GM12864 (cell line): ENCODE measurements around the gene ANXA6.
A peak's percentile ranks its signal among the peaks of the same experiment; 100 is the strongest.

Experiments
- DNase-seq: peaks from one replicate; pipeline ENCODE4 v3.0.0-alpha.2; 2011; ENCODE audit warnings: low read depth
- H3K4me3 ChIP-seq: 2 replicates; pipeline ENCODE4 v1.5.1; 2011; ENCODE audit warnings: mild to moderate bottlenecking, low read depth, low read length, control low read depth
- TF ChIP-seq, protein P1 (sequence below): IDR thresholded peaks from 2 replicates; pipeline ENCODE4 v1.5.1; 2011; ENCODE audit warnings: low read depth, mild to moderate bottlenecking, moderate library complexity, low read length, control low read depth, inconsistent platforms; ENCODE audit errors: missing control alignments

The ANXA6 gene

DNA sequence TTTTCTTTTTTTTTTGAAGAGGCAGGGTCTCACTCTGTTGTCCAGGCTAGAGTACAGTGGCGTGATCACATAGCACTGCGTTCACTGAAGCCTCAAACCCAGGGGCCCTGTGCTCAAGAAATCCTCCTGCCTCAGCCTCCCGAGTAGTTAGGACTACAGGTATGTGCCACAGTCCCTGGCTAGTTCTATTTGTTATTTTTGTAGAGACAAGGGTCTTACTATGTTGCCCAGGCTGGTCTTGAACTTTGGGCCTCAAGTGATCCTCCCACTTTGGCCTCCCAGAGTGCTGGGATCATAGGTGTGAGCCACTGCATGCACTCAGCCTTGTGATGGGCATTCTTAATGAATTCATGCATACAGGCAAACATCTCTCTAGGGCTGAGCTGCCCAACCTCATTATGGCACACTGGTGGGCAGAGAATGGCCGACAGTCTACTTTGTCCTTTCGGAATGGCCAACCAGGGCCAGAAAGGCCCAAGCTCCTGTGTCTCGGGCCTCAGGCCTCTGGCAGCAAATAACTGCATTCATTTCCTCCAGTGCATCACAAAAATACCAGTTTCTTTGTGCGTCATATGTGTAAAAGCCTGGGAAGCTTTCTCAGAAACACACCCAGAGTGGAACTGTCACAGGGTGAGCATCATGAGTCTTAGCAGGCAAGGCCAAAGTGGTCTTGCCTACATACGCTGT, 27.2 kb downstream of the ANXA6 start:
- no peak for DNase-seq
- H3K4me3 ChIP-seq, result no peak overlapping the region
- TF ChIP-seq, protein P1, sequence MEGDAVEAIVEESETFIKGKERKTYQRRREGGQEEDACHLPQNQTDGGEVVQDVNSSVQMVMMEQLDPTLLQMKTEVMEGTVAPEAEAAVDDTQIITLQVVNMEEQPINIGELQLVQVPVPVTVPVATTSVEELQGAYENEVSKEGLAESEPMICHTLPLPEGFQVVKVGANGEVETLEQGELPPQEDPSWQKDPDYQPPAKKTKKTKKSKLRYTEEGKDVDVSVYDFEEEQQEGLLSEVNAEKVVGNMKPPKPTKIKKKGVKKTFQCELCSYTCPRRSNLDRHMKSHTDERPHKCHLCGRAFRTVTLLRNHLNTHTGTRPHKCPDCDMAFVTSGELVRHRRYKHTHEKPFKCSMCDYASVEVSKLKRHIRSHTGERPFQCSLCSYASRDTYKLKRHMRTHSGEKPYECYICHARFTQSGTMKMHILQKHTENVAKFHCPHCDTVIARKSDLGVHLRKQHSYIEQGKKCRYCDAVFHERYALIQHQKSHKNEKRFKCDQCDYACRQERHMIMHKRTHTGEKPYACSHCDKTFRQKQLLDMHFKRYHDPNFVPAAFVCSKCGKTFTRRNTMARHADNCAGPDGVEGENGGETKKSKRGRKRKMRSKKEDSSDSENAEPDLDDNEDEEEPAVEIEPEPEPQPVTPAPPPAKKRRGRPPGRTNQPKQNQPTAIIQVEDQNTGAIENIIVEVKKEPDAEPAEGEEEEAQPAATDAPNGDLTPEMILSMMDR, result no peak

GRCh38 chr5:151128817-151129216, 28.8 kb downstream of the ANXA6 start:
- H3K4me3 ChIP-seq, result no peak overlapping the region
- DNase-seq, result no peak

GRCh38 chr5:151127926-151128325, 29.7 kb downstream of the ANXA6 start:
- TF ChIP-seq, protein P1, result no peak
- DNase-seq, result no peak
- H3K4me3 ChIP-seq, result no peak overlapping the region

More at GRCh38 chr5:151128817-151129216, 28.8 kb downstream of the ANXA6 start:
- TF ChIP-seq, protein P1, result no peak

GRCh38 chr5:151126199-151126645, 31.4 kb downstream of the ANXA6 start:
- no peak for DNase-seq
- H3K4me3 ChIP-seq, result no peak overlapping the region
- TF ChIP-seq, protein P1, result peak; percentile 92

DNA sequence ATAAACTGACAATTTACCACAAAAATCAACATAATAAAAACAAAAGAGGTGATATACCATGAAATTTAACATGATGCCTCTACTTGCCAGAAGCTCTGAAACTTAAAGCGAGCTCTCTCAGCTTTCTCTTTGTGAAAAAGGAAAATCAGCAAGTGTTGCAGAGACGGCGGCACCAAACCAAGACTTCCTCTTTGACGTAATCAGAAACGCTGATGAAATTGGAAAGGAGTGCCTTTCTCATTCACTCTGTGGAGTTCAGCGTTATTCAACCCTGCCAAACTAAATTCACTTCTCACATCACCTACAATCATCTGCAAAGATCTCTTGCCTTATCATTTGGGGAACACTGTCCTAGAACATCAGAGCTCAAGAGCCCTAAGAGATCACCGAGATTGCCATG, 32.2 kb downstream of the ANXA6 start:
- TF ChIP-seq, protein P1, result no peak
- no peak overlapping the region for H3K4me3 ChIP-seq
- no peak for DNase-seq

DNA sequence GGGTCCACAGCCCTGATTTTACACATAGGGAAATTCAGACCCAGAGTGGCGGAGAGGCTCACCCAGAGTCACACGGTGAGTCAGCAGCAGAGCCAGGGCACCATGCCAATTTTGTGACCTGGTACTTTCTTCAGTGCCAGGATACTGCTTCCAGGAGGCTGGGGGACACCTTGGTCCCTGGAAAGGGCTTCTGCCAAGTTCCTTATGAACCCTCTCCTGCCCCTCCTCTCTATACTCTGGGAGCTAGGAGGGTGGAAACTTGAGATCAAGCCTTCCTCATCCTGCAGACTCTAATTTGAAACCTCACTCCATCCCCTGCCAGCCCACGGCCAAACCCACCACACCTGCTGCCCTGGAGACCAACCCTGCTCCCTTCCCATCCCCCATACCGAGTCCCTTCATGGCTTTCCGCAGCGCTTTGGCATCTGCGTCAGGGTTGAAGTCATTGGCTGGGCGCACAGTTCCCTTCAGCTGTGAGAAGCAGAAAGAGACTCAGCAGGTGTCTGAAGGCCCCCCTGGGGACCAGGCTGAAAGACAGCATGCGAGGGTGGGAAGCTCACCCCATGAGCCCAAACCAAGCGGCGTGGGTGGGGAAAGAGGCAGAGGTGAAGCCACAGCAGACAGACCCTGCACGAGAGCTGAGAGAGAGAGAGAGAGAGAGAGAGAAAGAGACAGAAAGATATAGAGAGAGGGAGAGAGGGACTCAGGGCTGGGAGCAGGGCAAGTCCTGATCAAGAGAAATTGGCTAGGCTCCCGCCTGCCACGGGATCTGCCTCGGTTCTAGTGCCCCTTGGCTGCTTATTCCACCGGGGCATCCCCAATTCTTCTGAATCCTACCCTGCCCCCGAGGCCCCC, 33.5 kb downstream of the ANXA6 start:
- DNase-seq, result peak; percentile 80
- H3K4me3 ChIP-seq, result no peak overlapping the region; the same call in 1 of the 2 replicates

More for the DNA sequence above, 33.5 kb downstream of the ANXA6 start:
- TF ChIP-seq, protein P1, result no peak
